Mucosa of stomach (tissue), 1 donor: ENCODE measurements around the gene VENTX.

ENCODE experiments used
- H3K27me3 ChIP-seq: one replicate; pipeline ENCODE4 v1.7.0; 2013; ENCODE audit warnings: mild to moderate bottlenecking, low read length; ENCODE audit not compliant: control insufficient read depth, insufficient read depth
- H3K36me3 ChIP-seq: one replicate; pipeline ENCODE4 v1.7.0; 2013; ENCODE audit warnings: low read length; ENCODE audit not compliant: control insufficient read depth, insufficient read depth
- H3K4me1 ChIP-seq: one replicate; pipeline ENCODE4 v1.7.0; 2013; ENCODE audit warnings: mild to moderate bottlenecking, low read length; ENCODE audit not compliant: control insufficient read depth, insufficient read depth
- H3K4me3 ChIP-seq: one replicate; pipeline ENCODE4 v1.7.0; 2013; ENCODE audit warnings: low read length
- H3K9ac ChIP-seq: one replicate; pipeline ENCODE4 v1.7.0; 2013; ENCODE audit warnings: mild to moderate bottlenecking, low read length, moderate library complexity
- H3K9me3 ChIP-seq: one replicate; pipeline ENCODE4 v1.7.0; 2013; ENCODE audit warnings: mild to moderate bottlenecking, low read length, moderate library complexity; ENCODE audit not compliant: control insufficient read depth
- donor health status: Pancreatic carcinoma.

Gene VENTX

GRCh38 chr10:133276435-133277201 lies 39.0 kb downstream of the VENTX start, which contains the start of gene ADAM8:
ADAM8 (minus strand) TSS chr10:133276868; CDS start chr10:133276817, 51 bp downstream.
- H3K9ac ChIP-seq = peak within 1 kb of the TSS; percentile 71
- H3K4me1 ChIP-seq = peaks cover 54% of the 10 kb centered on the region
- H3K4me3 ChIP-seq = peak within 1 kb of the TSS; percentile 14
- peaks cover 16% of the 10 kb centered on the region for H3K27me3 ChIP-seq
- peaks cover 6% of the 10 kb centered on the region for H3K36me3 ChIP-seq
- H3K9me3 ChIP-seq = no peaks in the 10 kb centered on the region

GRCh38 chr10:133277277-133277992 lies 39.8 kb downstream of the VENTX start:
- Histone ChIP-seq H3K9me3 (no peaks in the 10 kb centered on the region), H3K36me3 (peaks cover 6% of the 10 kb centered on the region), H3K4me1 (peaks cover 54% of the 10 kb centered on the region), H3K9ac (no peak overlapping the region), H3K4me3 (no peak overlapping the region), H3K27me3 (peaks cover 16% of the 10 kb centered on the region)

- Histone ChIP-seq H3K9me3 (no peaks in the 10 kb centered on the region), H3K4me3 (peak overlapping the region; percentile 15), H3K27me3 (peaks cover 16% of the 10 kb centered on the region), H3K36me3 (peaks cover 6% of the 10 kb centered on the region), H3K4me1 (peaks cover 54% of the 10 kb centered on the region), H3K9ac (peak overlapping the region; percentile 60)
Observed at GRCh38 chr10:133277993-133278576, 40.4 kb downstream of the VENTX start.

GRCh38 chr10:133278577-133279265 lies 41.1 kb downstream of the VENTX start:
- peak overlapping the region; percentile 60 for H3K9ac ChIP-seq
- H3K4me3 ChIP-seq = peak overlapping the region; percentile 15
- H3K4me1 ChIP-seq = peaks cover 54% of the 10 kb centered on the region
- no peaks in the 10 kb centered on the region for H3K9me3 ChIP-seq
- peaks cover 16% of the 10 kb centered on the region for H3K27me3 ChIP-seq
- peaks cover 6% of the 10 kb centered on the region for H3K36me3 ChIP-seq

GRCh38 chr10:133279326-133280226 lies 41.9 kb downstream of the VENTX start:
- Histone ChIP-seq H3K9ac (no peak overlapping the region), H3K27me3 (peaks cover 14% of the 10 kb centered on the region), H3K4me3 (no peak overlapping the region), H3K4me1 (peaks cover 53% of the 10 kb centered on the region), H3K9me3 (no peaks in the 10 kb centered on the region), H3K36me3 (peaks cover 9% of the 10 kb centered on the region)

- H3K9ac ChIP-seq = no peak overlapping the region
- peaks cover 44% of the 10 kb centered on the region for H3K4me1 ChIP-seq
- H3K4me3 ChIP-seq = no peak overlapping the region
- H3K36me3 ChIP-seq = peaks cover 9% of the 10 kb centered on the region
- H3K9me3 ChIP-seq = no peaks in the 10 kb centered on the region
- peaks cover 12% of the 10 kb centered on the region for H3K27me3 ChIP-seq
Observed at GRCh38 chr10:133280391-133281059, 42.9 kb downstream of the VENTX start.

- Histone ChIP-seq H3K9me3 (no peaks in the 10 kb centered on the region), H3K9ac (no peak overlapping the region), H3K4me3 (no peak overlapping the region), H3K36me3 (peaks cover 9% of the 10 kb centered on the region), H3K4me1 (peaks cover 38% of the 10 kb centered on the region), H3K27me3 (peaks cover 9% of the 10 kb centered on the region)
Observed at GRCh38 chr10:133281084-133281483, 43.4 kb downstream of the VENTX start.

- peaks cover 4% of the 10 kb centered on the region for H3K27me3 ChIP-seq
- H3K36me3 ChIP-seq = peaks cover 9% of the 10 kb centered on the region
- no peak overlapping the region for H3K9ac ChIP-seq
- no peak overlapping the region for H3K4me3 ChIP-seq
- H3K9me3 ChIP-seq = no peaks in the 10 kb centered on the region
- peaks cover 32% of the 10 kb centered on the region for H3K4me1 ChIP-seq
Observed at GRCh38 chr10:133281628-133282372, 44.1 kb downstream of the VENTX start.

- Histone ChIP-seq H3K4me3 (no peak overlapping the region), H3K4me1 (peaks cover 20% of the 10 kb centered on the region), H3K9me3 (no peaks in the 10 kb centered on the region), H3K36me3 (peaks cover 9% of the 10 kb centered on the region), H3K27me3 (no peaks in the 10 kb centered on the region), H3K9ac (no peak overlapping the region)
Observed at GRCh38 chr10:133282846-133283390, 45.3 kb downstream of the VENTX start.

- H3K9ac ChIP-seq = no peak overlapping the region
- H3K36me3 ChIP-seq = peaks cover 11% of the 10 kb centered on the region
- no peaks in the 10 kb centered on the region for H3K27me3 ChIP-seq
- no peak overlapping the region for H3K4me3 ChIP-seq
- peaks cover 10% of the 10 kb centered on the region for H3K4me1 ChIP-seq
- H3K9me3 ChIP-seq = no peaks in the 10 kb centered on the region
Observed at GRCh38 chr10:133283931-133284330, 46.3 kb downstream of the VENTX start.
